Measurements from ENCODE around the gene TUBA3E.
"Not testable (repeated sequence)": the region's sequence is repeated elsewhere in the genome, so short reads cannot be mapped to it uniquely, and the experiment has no call there.

GRCh38 chr2:130233066-130233465 is 34.8 kb upstream of the TUBA3E start:
- TF ChIP-seq EP300 (conservative IDR thresholded peaks at IDR 0.05; ENCODE audit: poor library complexity, severe bottlenecking); CTCF (IDR thresholded peaks at IDR 0.05; ENCODE audit: poor library complexity, severe bottlenecking); RAD21 (conservative IDR thresholded peaks at IDR 0.05); MXI1 (conservative IDR thresholded peaks at IDR 0.05; ENCODE audit: poor library complexity, severe bottlenecking); POLR2AphosphoS5 (IDR thresholded peaks at IDR 0.05); EZH2 (IDR thresholded peaks at IDR 0.05; ENCODE audit: borderline replicate concordance, insufficient read depth, low read length, poor library complexity, severe bottlenecking); SMC3 (conservative IDR thresholded peaks at IDR 0.05; ENCODE audit: poor library complexity): not testable (repeated sequence)

All from neural cell (in vitro differentiated cells).